ENCODE measurements around the gene TTC31.
"Not testable (repeated sequence)": the region's sequence is repeated elsewhere in the genome, so short reads cannot be mapped to it uniquely, and the experiment has no call there.

The TTC31 gene

DNA sequence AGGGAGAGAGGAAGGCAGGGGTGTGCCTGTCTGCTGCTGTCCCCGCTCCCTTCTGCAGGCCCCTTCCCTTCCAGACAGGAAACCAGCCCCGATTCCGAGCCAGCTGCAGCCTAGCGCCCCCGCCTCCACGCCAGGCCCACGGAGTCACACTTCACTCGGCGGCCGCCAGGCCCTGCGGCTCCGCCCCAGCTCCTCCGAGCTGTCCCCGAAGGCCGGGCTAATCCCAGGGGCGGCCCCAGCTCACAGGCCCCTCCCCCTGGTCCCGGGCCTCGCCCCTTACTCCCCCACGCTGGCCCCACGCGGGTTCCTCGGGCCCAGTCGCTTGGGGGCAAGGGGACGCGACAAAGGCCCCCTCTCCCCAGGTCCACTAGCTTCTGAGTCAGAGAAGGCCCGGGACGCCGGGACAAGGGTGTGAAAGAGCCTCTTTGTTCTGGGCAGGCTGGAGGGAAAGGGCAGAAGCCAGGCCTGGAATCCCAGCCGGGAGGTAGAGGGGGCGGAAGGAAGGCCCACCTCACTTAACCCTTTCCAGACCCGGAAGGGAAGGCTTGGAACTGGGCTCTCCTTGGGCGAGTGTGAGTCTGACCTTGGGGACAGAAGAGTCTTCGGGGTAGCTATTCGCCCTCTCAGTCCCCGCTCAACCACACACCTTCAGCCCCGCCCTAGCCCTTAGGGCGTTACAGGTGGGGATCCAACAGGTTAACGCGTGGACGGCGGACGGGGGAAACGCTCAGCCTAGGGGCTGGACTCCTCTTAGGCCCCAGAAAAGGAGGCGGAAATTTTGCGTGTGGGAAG lies 42.3 kb upstream of the TTC31 start:
- peaks cover 47% of the 10 kb centered on the region for H3K4me1 ChIP-seq (ENCODE audit: control insufficient read depth, low read length)
- no peaks in the 10 kb centered on the region for H3K79me2 ChIP-seq (ENCODE audit: control insufficient read depth, low read length)
- H3K4me2 ChIP-seq (ENCODE audit: low read length) = peak overlapping the region; percentile 69
- H3F3A ChIP-seq (ENCODE audit: control insufficient read depth, insufficient read depth) = no peaks in the 10 kb centered on the region
- no peaks in the 10 kb centered on the region for H4K20me1 ChIP-seq (ENCODE audit: control insufficient read depth, insufficient read depth, low read depth, low read length)
- no peaks in the 10 kb centered on the region for H3K9me3 ChIP-seq (ENCODE audit: control insufficient read depth, insufficient read depth, low read length)
- H3K9me2 ChIP-seq (replicated peaks; ENCODE audit: control insufficient read depth, low read length) = no peaks in the 10 kb centered on the region
- no peaks in the 10 kb centered on the region for H3K36me3 ChIP-seq (ENCODE audit: control insufficient read depth, low read length)
- no peak overlapping the region for H3K27ac ChIP-seq (ENCODE audit: low read depth, low read length)
- H3K27me3 ChIP-seq (ENCODE audit: control insufficient read depth, low read length) = peaks cover 27% of the 10 kb centered on the region
- no peak for TF ChIP-seq EZH2phosphoT487 (IDR thresholded peaks at IDR 0.05; ENCODE audit: borderline replicate concordance, low read length)
- TF ChIP-seq, protein P1, sequence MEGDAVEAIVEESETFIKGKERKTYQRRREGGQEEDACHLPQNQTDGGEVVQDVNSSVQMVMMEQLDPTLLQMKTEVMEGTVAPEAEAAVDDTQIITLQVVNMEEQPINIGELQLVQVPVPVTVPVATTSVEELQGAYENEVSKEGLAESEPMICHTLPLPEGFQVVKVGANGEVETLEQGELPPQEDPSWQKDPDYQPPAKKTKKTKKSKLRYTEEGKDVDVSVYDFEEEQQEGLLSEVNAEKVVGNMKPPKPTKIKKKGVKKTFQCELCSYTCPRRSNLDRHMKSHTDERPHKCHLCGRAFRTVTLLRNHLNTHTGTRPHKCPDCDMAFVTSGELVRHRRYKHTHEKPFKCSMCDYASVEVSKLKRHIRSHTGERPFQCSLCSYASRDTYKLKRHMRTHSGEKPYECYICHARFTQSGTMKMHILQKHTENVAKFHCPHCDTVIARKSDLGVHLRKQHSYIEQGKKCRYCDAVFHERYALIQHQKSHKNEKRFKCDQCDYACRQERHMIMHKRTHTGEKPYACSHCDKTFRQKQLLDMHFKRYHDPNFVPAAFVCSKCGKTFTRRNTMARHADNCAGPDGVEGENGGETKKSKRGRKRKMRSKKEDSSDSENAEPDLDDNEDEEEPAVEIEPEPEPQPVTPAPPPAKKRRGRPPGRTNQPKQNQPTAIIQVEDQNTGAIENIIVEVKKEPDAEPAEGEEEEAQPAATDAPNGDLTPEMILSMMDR (IDR thresholded peaks at IDR 0.05; ENCODE audit: low read depth, low read length, poor library complexity, severe bottlenecking) = no peak
- H3K4me3 ChIP-seq (ENCODE audit: low read length) = peak overlapping the region; percentile 66

DNA sequence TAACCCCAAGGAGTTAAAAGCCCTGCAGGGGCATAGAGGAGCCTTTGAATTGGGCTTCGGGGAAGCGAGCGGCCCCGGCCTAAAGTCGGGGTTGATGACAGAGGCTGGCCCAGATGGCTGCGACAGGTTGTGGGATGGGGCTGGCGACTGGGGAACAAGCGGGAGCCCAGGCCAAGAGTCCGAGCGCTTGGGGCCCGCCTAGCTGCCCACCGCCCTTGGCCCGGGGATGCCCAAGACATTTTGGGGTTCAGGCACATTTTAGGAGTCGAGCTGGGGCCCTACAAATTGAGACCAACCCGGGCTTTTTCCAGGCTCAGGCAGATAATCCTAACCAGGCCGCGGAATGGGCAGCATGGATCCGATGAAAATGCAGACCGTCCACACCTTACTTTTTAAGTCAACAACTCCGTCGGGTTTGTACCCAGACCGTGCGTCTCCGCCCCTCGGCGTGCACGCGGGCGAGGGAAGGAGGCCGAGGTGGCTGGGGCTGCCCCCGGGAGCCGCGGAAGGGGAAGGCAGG lies 41.7 kb upstream of the TTC31 start:
- Histone ChIP-seq H3K9me2 (replicated peaks; ENCODE audit: control insufficient read depth, low read length) (no peaks in the 10 kb centered on the region), H3K4me2 (ENCODE audit: low read length) (peak overlapping the region; percentile 69), H3K9me3 (ENCODE audit: control insufficient read depth, insufficient read depth, low read length) (no peaks in the 10 kb centered on the region), H3K4me3 (ENCODE audit: low read length) (peak overlapping the region; percentile 66), H3K36me3 (ENCODE audit: control insufficient read depth, low read length) (no peaks in the 10 kb centered on the region), H4K20me1 (ENCODE audit: control insufficient read depth, insufficient read depth, low read depth, low read length) (no peaks in the 10 kb centered on the region), H3F3A (ENCODE audit: control insufficient read depth, insufficient read depth) (no peaks in the 10 kb centered on the region), H3K27me3 (ENCODE audit: control insufficient read depth, low read length) (peaks cover 27% of the 10 kb centered on the region), H3K27ac (ENCODE audit: low read depth, low read length) (no peak overlapping the region), H3K79me2 (ENCODE audit: control insufficient read depth, low read length) (no peaks in the 10 kb centered on the region), H3K4me1 (ENCODE audit: control insufficient read depth, low read length) (peaks cover 47% of the 10 kb centered on the region)
- TF ChIP-seq EZH2phosphoT487 (IDR thresholded peaks at IDR 0.05; ENCODE audit: borderline replicate concordance, low read length) = no peak
- TF ChIP-seq, protein P1 (IDR thresholded peaks at IDR 0.05; ENCODE audit: low read depth, low read length, poor library complexity, severe bottlenecking) = no peak

DNA sequence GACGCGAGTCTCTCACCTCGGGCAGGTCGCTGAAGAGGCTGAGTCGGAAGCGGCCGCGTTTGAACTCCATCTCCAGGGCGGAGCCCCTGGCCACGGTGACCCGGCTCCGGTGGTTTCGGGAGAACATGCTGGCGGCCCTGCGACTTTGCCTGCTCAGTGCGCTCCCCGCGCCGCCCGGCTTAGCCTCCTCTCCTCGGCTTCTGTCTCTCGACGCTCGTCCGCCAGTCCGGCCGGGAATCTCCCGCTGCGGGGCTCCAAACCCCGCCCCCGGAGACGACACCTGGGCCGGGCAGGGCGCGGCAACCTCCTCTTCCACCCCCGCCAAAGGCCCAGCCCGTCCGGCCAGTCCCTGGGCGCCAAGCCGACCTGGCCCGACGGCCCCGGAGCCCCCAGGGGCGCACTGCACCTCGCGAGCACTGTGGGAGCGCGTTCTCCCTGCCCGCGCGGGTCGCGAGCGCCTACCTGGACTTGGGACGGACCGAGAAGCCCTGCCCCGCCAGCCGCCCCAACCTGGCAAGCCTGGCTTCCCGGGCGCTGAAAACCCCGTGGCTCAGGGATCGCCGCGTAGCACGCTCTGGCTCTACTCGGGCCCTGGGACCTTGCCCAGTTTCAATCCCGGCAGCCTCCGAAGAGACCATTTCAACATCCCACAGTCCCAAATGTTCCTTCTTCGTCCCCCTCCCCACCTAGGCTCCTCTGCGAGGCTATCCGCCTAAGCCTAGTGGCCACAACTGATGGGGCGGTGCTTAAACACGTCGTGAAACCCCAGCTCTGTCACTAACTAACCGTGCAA lies 41.0 kb upstream of the TTC31 start, which contains the start of gene RTKN:
TSS of gene RTKN (minus strand) at position 248 of the 793 bp plus-strand sequence. CDS start at position 127, 121 bp downstream.
- H3K27me3 ChIP-seq (ENCODE audit: control insufficient read depth, low read length) = peaks cover 27% of the 10 kb centered on the region
- no peaks in the 10 kb centered on the region for H3K79me2 ChIP-seq (ENCODE audit: control insufficient read depth, low read length)
- H3K36me3 ChIP-seq (ENCODE audit: control insufficient read depth, low read length) = no peaks in the 10 kb centered on the region
- TF ChIP-seq EZH2phosphoT487 (IDR thresholded peaks at IDR 0.05; ENCODE audit: borderline replicate concordance, low read length) = 0 out of 2 replicates have a peak, but pooled peaks have one; percentile 42
- TF ChIP-seq, protein P1 (IDR thresholded peaks at IDR 0.05; ENCODE audit: low read depth, low read length, poor library complexity, severe bottlenecking) = no peak
- peak within 1 kb of the TSS; percentile 66 for H3K4me3 ChIP-seq (ENCODE audit: low read length)
- no peak within 1 kb of the TSS for H3K27ac ChIP-seq (ENCODE audit: low read depth, low read length)
- H3K4me2 ChIP-seq (ENCODE audit: low read length) = peak within 1 kb of the TSS; percentile 69
- H3K4me1 ChIP-seq (ENCODE audit: control insufficient read depth, low read length) = peaks cover 44% of the 10 kb centered on the region
- H3K9me3 ChIP-seq (ENCODE audit: control insufficient read depth, insufficient read depth, low read length) = no peaks in the 10 kb centered on the region
- no peaks in the 10 kb centered on the region for H3F3A ChIP-seq (ENCODE audit: control insufficient read depth, insufficient read depth)
- no peaks in the 10 kb centered on the region for H3K9me2 ChIP-seq (replicated peaks; ENCODE audit: control insufficient read depth, low read length)
- no peaks in the 10 kb centered on the region for H4K20me1 ChIP-seq (ENCODE audit: control insufficient read depth, insufficient read depth, low read depth, low read length)

DNA sequence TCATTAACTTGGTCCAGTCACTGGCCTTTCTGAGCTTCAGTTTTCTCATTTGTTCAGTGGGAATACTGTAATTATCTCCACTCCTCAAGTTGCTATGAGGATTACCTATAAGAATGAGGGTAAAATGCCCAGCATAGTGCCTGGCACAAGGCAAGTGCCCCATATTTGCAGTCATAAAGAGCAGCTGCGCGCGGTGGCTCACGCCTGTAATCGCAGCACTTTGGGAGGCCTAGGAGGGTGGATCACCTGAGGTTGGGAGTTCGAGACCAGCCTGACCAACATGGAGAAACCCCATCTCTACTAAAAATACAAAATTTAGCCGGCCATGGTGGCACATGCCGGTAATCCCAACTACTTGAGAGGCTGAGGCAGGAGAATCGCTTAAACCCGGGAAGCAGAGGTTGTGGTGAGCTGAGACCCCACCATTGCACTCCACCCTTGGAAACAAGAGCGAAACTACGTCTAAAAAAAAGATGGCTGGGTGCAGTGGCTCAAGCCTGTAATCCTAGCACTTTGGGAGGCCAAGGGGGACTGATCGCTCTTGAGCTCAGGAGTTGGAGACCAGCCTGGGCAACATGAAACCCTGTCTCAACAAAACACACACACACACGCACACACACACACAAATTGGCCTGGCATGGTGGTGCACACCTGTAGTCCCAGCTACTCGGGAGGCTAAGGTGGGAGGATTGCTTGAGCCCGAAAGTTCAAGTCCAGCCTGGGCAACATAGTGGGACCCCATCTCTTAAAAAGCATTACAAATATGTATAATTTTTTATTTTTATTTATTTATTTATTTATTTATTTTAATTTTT lies 40.2 kb upstream of the TTC31 start:
- H3K27ac ChIP-seq (ENCODE audit: low read depth, low read length); H3K4me2 ChIP-seq (ENCODE audit: low read length): not testable (repeated sequence)
- H3K27me3 ChIP-seq (ENCODE audit: control insufficient read depth, low read length) = peaks cover 31% of the 10 kb centered on the region

More for the DNA sequence above, 40.2 kb upstream of the TTC31 start:
- not testable (repeated sequence) for H3K4me3 ChIP-seq (ENCODE audit: low read length); H3F3A ChIP-seq (ENCODE audit: control insufficient read depth, insufficient read depth); H3K9me3 ChIP-seq (ENCODE audit: control insufficient read depth, insufficient read depth, low read length); H3K9me2 ChIP-seq (replicated peaks; ENCODE audit: control insufficient read depth, low read length); H3K36me3 ChIP-seq (ENCODE audit: control insufficient read depth, low read length); H4K20me1 ChIP-seq (ENCODE audit: control insufficient read depth, insufficient read depth, low read depth, low read length); H3K79me2 ChIP-seq (ENCODE audit: control insufficient read depth, low read length)
- peaks cover 37% of the 10 kb centered on the region for H3K4me1 ChIP-seq (ENCODE audit: control insufficient read depth, low read length)
